ENCODE results near the gene S1PR5. TPM values are rescaled to one million over a fixed set of nuclear protein-coding genes. Genes with fewer than 3 reads are reported as not detected.
A peak's percentile ranks its signal among the peaks of the same experiment; 100 is the strongest.
"Not testable (repeated sequence)": the region's sequence is repeated elsewhere in the genome, so short reads cannot be mapped to it uniquely, and the experiment has no call there.

S1PR5 gene
- total and polyA plus RNA-seq, 10 of the 15 experiments (the other 5 are each of a cell fraction or from before 2014, with no cell fraction given) = 0.04 TPM; not detected in 9

DNA sequence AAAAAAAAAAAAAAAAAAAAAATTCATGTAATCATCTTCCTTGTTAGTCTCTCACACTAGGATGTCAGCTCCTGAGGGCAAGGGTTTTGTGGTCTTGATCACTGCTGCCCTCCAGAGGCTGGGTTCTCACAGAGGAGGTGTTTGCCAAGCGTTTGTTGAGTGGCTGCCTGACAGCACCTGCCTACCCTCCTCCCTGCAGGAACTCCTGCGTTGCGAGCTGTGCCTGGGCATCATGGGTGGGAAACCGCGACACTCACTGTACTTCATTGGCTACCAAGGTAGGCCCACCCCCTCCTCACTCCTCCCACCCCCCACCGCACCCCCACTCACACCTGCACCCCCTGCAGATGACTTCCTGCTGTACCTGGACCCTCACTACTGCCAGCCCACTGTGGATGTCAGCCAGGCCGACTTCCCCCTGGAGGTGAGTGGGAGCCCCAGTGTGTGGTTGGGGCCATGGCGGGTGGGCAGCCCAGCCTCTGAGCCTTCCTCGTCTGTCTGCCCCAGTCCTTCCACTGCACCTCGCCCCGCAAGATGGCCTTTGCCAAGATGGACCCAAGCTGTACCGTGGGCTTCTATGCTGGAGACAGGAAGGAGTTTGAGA, 34.6 kb upstream of the S1PR5 start:
- Histone ChIP-seq H4K20me1 (ENCODE audit: control insufficient read depth, insufficient read depth) (no peaks in the 10 kb centered on the region), H3K9ac (ENCODE audit: control insufficient read depth, insufficient read depth, low read length) (no peak overlapping the region), H3K36me3 (ENCODE audit: control insufficient read depth in 2 of 2, insufficient read depth in 2 of 2, low read length in 1 of 2) (peaks cover 25 to 26% of the 10 kb centered on the region in 2 experiments), H2AFZ (ENCODE audit: control insufficient read depth, low read depth, low read length) (no peak overlapping the region), H3K4me3 (no peak overlapping the region), H3K27me3 (replicated peaks in 1 of 2; ENCODE audit: control insufficient read depth in 2 of 2, insufficient read depth in 2 of 2, low read length in 1 of 2) (no peaks in the 10 kb centered on the region), H3K27ac (ENCODE audit: control insufficient read depth, insufficient read depth) (no peak overlapping the region), H3K9me3 (replicated peaks; ENCODE audit: control insufficient read depth, insufficient read depth, low read length) (no peaks in the 10 kb centered on the region; the same call in 2 of the 3 replicates), H3K4me1 (ENCODE audit: control insufficient read depth, insufficient read depth, low read length) (peaks cover 46% of the 10 kb centered on the region), H3K4me2 (ENCODE audit: control insufficient read depth, insufficient read depth) (no peak overlapping the region), H3K79me2 (ENCODE audit: control insufficient read depth, insufficient read depth, low read length) (no peaks in the 10 kb centered on the region; the same call in 1 of the 2 replicates)
- TF ChIP-seq SUPT20H (IDR thresholded peaks at IDR 0.05; ENCODE audit: borderline replicate concordance, control insufficient read depth, low read depth, low read length) (no peak), JUNB (IDR thresholded peaks at IDR 0.05) (no peak), POLR2A (IDR thresholded peaks at IDR 0.05; ENCODE audit: low read depth, low read length) (peak; percentile 57), RUNX3 (IDR thresholded peaks at IDR 0.05; ENCODE audit: low read length) (0 out of 2 replicates have a peak, but pooled peaks have one; percentile 5), IRF4 (IDR thresholded peaks at IDR 0.05; ENCODE audit: low read depth, low read length) (no peak), SRF (IDR thresholded peaks at IDR 0.05; ENCODE audit: low read depth in 2 of 2, low read length in 2 of 2) (no peak)
- TF ChIP-seq, protein P1, sequence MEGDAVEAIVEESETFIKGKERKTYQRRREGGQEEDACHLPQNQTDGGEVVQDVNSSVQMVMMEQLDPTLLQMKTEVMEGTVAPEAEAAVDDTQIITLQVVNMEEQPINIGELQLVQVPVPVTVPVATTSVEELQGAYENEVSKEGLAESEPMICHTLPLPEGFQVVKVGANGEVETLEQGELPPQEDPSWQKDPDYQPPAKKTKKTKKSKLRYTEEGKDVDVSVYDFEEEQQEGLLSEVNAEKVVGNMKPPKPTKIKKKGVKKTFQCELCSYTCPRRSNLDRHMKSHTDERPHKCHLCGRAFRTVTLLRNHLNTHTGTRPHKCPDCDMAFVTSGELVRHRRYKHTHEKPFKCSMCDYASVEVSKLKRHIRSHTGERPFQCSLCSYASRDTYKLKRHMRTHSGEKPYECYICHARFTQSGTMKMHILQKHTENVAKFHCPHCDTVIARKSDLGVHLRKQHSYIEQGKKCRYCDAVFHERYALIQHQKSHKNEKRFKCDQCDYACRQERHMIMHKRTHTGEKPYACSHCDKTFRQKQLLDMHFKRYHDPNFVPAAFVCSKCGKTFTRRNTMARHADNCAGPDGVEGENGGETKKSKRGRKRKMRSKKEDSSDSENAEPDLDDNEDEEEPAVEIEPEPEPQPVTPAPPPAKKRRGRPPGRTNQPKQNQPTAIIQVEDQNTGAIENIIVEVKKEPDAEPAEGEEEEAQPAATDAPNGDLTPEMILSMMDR (IDR thresholded peaks at IDR 0.05 in 2 of 3, conservative IDR thresholded peaks at IDR 0.05 in 1 of 3; ENCODE audit: control insufficient read depth in 2 of 3, extremely low read depth in 1 of 3, insufficient read depth in 1 of 3, low read depth in 3 of 3, low read length in 3 of 3) = 0 out of 6 replicates have a peak, but pooled peaks of 2 of the 3 experiments have one; percentile 5 to 8
- FAIRE-seq (no peak), ATAC-seq (no peak), DNase-seq (ENCODE audit: low read depth, low spot score) (no peak)
- in situ Hi-C loops (cut with MboI) = no loop called here
- POLR2A ChIA-PET = interaction anchor here (0.6 to 1.6 kb wide), 3 partner anchors 9 to 869 kb away, joined by 3 to 5 read pairs (median 4); no protein-coding TSS in a partner anchor
- RAD21 ChIA-PET (ENCODE audit: unreplicated experiment) = interaction anchor here (1.6 to 2.0 kb wide), 2 partner anchors 9 to 10 kb away, joined by 4 to 5 read pairs; no protein-coding TSS in a partner anchor
- intact Hi-C loops (cut with micrococcal nuclease; ENCODE audit: unreplicated experiment) = no loop called here
- WGBS (ENCODE audit: insufficient coverage, insufficient replicate concordance, low lambda C conversion rate, missing lambda C conversion rate) = 99% methylated on average over 11 of the region's 12 CpGs
- SMC1A ChIA-PET (ENCODE audit: uncharacterized antibody, unreplicated experiment) = interaction anchor here (0.6 kb wide), 1 partner anchor 107 kb away, joined by 5 read pairs; no protein-coding TSS in a partner anchor
- no TSS peak for BruUV-seq (replicated peaks)
- CTCF ChIA-PET = interaction anchor here (0.6 to 1.8 kb wide), 6 partner anchors 10 to 269 kb away, joined by 3 to 4 read pairs (median 4); no protein-coding TSS in a partner anchor

DNA sequence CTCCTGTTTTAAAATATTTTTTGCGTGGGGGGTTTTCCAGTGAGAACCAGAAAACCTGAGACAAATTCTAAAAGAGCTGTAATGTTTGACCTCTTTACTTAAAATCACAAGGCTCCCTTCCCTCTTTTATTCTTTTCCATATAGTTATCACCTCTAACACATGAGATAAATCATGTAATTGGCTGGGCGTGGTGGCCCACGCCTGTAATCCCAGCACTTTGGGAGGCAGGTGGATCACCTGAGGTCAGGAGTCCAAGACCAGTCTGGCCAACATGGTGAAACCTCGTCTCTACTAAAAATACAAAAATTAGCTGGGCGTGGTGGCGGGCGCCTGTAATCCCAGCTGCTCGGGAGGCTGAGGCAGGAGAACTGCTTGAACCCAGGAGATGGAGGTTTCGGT, 33.8 kb upstream of the S1PR5 start:
- H3K9me3 ChIP-seq (replicated peaks; ENCODE audit: control insufficient read depth, insufficient read depth, low read length); in situ Hi-C loops (cut with MboI); BruUV-seq (replicated peaks); H3K4me3 ChIP-seq; SMC1A ChIA-PET (ENCODE audit: uncharacterized antibody, unreplicated experiment); H3K79me2 ChIP-seq (ENCODE audit: control insufficient read depth, insufficient read depth, low read length); RAD21 ChIA-PET (ENCODE audit: unreplicated experiment); H3K27ac ChIP-seq (ENCODE audit: control insufficient read depth, insufficient read depth); H2AFZ ChIP-seq (ENCODE audit: control insufficient read depth, low read depth, low read length); H3K27me3 ChIP-seq (replicated peaks in 1 of 2; ENCODE audit: control insufficient read depth in 2 of 2, insufficient read depth in 2 of 2, low read length in 1 of 2); DNase-seq (ENCODE audit: low read depth, low spot score); FAIRE-seq; ATAC-seq; H3K4me2 ChIP-seq (ENCODE audit: control insufficient read depth, insufficient read depth); POLR2A ChIA-PET; intact Hi-C loops (cut with micrococcal nuclease; ENCODE audit: unreplicated experiment); H3K9ac ChIP-seq (ENCODE audit: control insufficient read depth, insufficient read depth, low read length); H4K20me1 ChIP-seq (ENCODE audit: control insufficient read depth, insufficient read depth): not testable (repeated sequence)
- peaks cover 46% of the 10 kb centered on the region for H3K4me1 ChIP-seq (ENCODE audit: control insufficient read depth, insufficient read depth, low read length)
- CTCF ChIA-PET = interaction anchor here (0.7 to 1.8 kb wide), 4 partner anchors 9 to 270 kb away, joined by 3 to 4 read pairs (median 4); no protein-coding TSS in a partner anchor
- H3K36me3 ChIP-seq (ENCODE audit: control insufficient read depth in 2 of 2, insufficient read depth in 2 of 2, low read length in 1 of 2) = peaks cover 25 to 26% of the 10 kb centered on the region in 2 experiments
- 98% methylated on average over 9 of the region's 9 CpGs for WGBS (ENCODE audit: insufficient coverage, insufficient replicate concordance, low lambda C conversion rate, missing lambda C conversion rate)

All from GM12878 (cell line).